C4-2B (cell line): Measurements from ENCODE around the gene NRG2.

Source experiments
- CTCF ChIP-seq: fragments of 450-650 bp; conservative IDR thresholded peaks from 2 replicates; pipeline ENCODE4 v1.5.1; 2017; ENCODE audit warnings: mild to moderate bottlenecking
- ZFX ChIP-seq: fragments of 450-650 bp; IDR thresholded peaks from 2 replicates; pipeline ENCODE4 v1.6.1; 2017

GRCh38 chr5:139964994-139965565, 78.0 kb downstream of the NRG2 start:
- TF ChIP-seq CTCF (no peak), ZFX (no peak)
